IMR-90 (cell line): ENCODE results near the gene LRRC4C. TPM values are rescaled to one million over a fixed set of nuclear protein-coding genes. Genes with fewer than 3 reads are reported as not detected.

Experiments used
- ATAC-seq: fragments of 200-7000 bp; cut with Tn5 transposase; 2 replicates; pipeline ENCODE4 v1.9.1; 2020; ENCODE audit warnings: low read depth, mild to moderate bottlenecking, moderate library complexity
- BruUV-seq: library from RNA; stranded (reverse); fragments of 400-500 nt; replicated peaks from 2 replicates; lab custom pipeline; 2021; lab: Mats Ljungman, UMichigan
- CTCF ChIA-PET: fragments of 300-600 bp; formaldehyde crosslinking; extraction: SDS; loops from one replicate; lab custom pipeline; 2021; ENCODE audit warnings: antibody characterized with exemption; lab: Yijun Ruan, JAX
- POLR2A ChIA-PET: fragments of 300-600 bp; sonication (Branson Sonifier 250); formaldehyde crosslinking; loops from one replicate; lab custom pipeline; 2022; ENCODE audit warnings: antibody characterized with exemption; ENCODE audit not compliant: unreplicated experiment; lab: Charles Lee
- DNase-seq: peaks from one replicate; pipeline ENCODE4 v3.0.0; 2013
- H2AFZ ChIP-seq: replicated peaks from 2 replicates; pipeline ENCODE3; 2013; ENCODE audit warnings: low read length, mild to moderate bottlenecking; ENCODE audit not compliant: poor library complexity
- H2AK5ac ChIP-seq: 2 replicates; pipeline ENCODE4 v1.6.1; 2013; ENCODE audit warnings: low read depth, low read length, inconsistent platforms
- H2AK9ac ChIP-seq: replicated peaks from 2 replicates; pipeline ENCODE3; 2013; ENCODE audit warnings: mild to moderate bottlenecking, low read depth, low read length, moderate library complexity; ENCODE audit not compliant: poor library complexity
- H2BK120ac ChIP-seq: 2 replicates; pipeline ENCODE4 v1.6.1; 2013; ENCODE audit warnings: low read depth, low read length, inconsistent platforms
- H2BK15ac ChIP-seq: 3 replicates; pipeline ENCODE4 v1.6.1; 2013; ENCODE audit warnings: low read depth, low read length, inconsistent platforms
- H2BK20ac ChIP-seq: 2 replicates; pipeline ENCODE4 v1.6.1; 2013; ENCODE audit warnings: low read depth, mild to moderate bottlenecking, inconsistent platforms, low read length, moderate library complexity
- H2BK5ac ChIP-seq: 2 replicates; pipeline ENCODE4 v1.6.1; 2013; ENCODE audit warnings: mild to moderate bottlenecking, low read depth, low read length, inconsistent platforms; ENCODE audit not compliant: poor library complexity, severe bottlenecking
- H3K14ac ChIP-seq: replicated peaks from 2 replicates; pipeline ENCODE4 v1.6.1; 2013; ENCODE audit warnings: low read depth, low read length, inconsistent platforms
- H3K18ac ChIP-seq: 2 replicates; pipeline ENCODE4 v1.6.1; 2013; ENCODE audit warnings: low read depth, low read length, control low read depth
- H3K23ac ChIP-seq: 2 replicates; pipeline ENCODE4 v1.6.1; 2013; ENCODE audit warnings: low read depth, low read length, inconsistent platforms
- H3K27ac ChIP-seq: 2 replicates; pipeline ENCODE4 v1.5.1; 2013; ENCODE audit warnings: mild to moderate bottlenecking, control low read depth, low read length; ENCODE audit not compliant: insufficient read depth
- H3K27me3 ChIP-seq: 2 replicates; pipeline ENCODE4 v1.6.1; 2013; ENCODE audit warnings: low read length; ENCODE audit not compliant: control insufficient read depth, insufficient read depth
- H3K36me3 ChIP-seq: 2 replicates; pipeline ENCODE4 v1.6.1; 2013; ENCODE audit warnings: low read length, mixed read lengths; ENCODE audit not compliant: control insufficient read depth, insufficient read depth
- H3K4ac ChIP-seq: 2 replicates; pipeline ENCODE4 v1.6.1; 2013; ENCODE audit warnings: low read depth, low read length, inconsistent platforms
- H3K4me1 ChIP-seq: 2 replicates; pipeline ENCODE4 v1.6.1; 2013; ENCODE audit warnings: low read length, mixed read lengths; ENCODE audit not compliant: control insufficient read depth, insufficient read depth
- H3K4me2 ChIP-seq: 2 replicates; pipeline ENCODE4 v1.6.1; 2013; ENCODE audit warnings: low read depth, mild to moderate bottlenecking, control low read depth, low read length, moderate library complexity
- H3K4me3 ChIP-seq: 2 replicates; pipeline ENCODE4 v1.5.1; 2013; ENCODE audit warnings: low read depth, mild to moderate bottlenecking, control low read depth, low read length, moderate library complexity; ENCODE audit not compliant: insufficient read depth
- H3K56ac ChIP-seq: 2 replicates; pipeline ENCODE4 v1.6.1; 2013; ENCODE audit warnings: low read length, inconsistent platforms; ENCODE audit not compliant: insufficient read depth; ENCODE audit errors: extremely low read depth
- H3K79me1 ChIP-seq, 2 experiments: 2 replicates each; pipeline ENCODE4 v1.6.1; 2013; ENCODE audit warnings: low read length in 2 of 2, inconsistent platforms in 1 of 2, low read depth in 1 of 2
- H3K9ac ChIP-seq: 2 replicates; pipeline ENCODE4 v1.6.1; 2013; ENCODE audit warnings: low read depth, low read length, control low read depth
- H3K9me1 ChIP-seq: 2 replicates; pipeline ENCODE4 v1.6.1; 2013; ENCODE audit warnings: low read length, inconsistent platforms; ENCODE audit not compliant: insufficient read depth
- H3K9me3 ChIP-seq: 2 replicates; pipeline ENCODE4 v1.6.1; 2013; ENCODE audit warnings: low read length; ENCODE audit not compliant: control insufficient read depth, insufficient read depth
- H4K20me1 ChIP-seq: 2 replicates; pipeline ENCODE4 v1.6.1; 2013; ENCODE audit warnings: low read length, inconsistent platforms; ENCODE audit not compliant: insufficient read depth
- H4K5ac ChIP-seq: 2 replicates; pipeline ENCODE4 v1.6.1; 2013; ENCODE audit warnings: mild to moderate bottlenecking, low read depth, low read length, control low read depth
- H4K8ac ChIP-seq, 2 experiments: 2 replicates each; pipeline ENCODE4 v1.6.1; 2013; ENCODE audit warnings: low read depth in 2 of 2, low read length in 2 of 2, control low read depth in 1 of 2, inconsistent platforms in 1 of 2
- H4K91ac ChIP-seq: 2 replicates; pipeline ENCODE4 v1.6.1; 2013; ENCODE audit warnings: low read depth, low read length, inconsistent platforms; ENCODE audit not compliant: insufficient read depth
- BHLHE40 ChIP-seq: fragments of 150-350 bp; IDR thresholded peaks from 2 replicates; pipeline ENCODE4 v1.6.1; 2016; ENCODE audit warnings: mild to moderate bottlenecking, low read depth, low read length
- CEBPB ChIP-seq: IDR thresholded peaks from 2 replicates; pipeline ENCODE4 v1.6.1; 2012; ENCODE audit warnings: low read depth, low read length, improper control_type of control experiment
- CHD1 ChIP-seq: IDR thresholded peaks from 2 replicates; pipeline ENCODE4 v1.6.1; 2012; ENCODE audit warnings: low read depth, low read length, improper control_type of control experiment
- CTCF ChIP-seq: conservative IDR thresholded peaks from 2 replicates; pipeline ENCODE4 v1.5.1; 2012; ENCODE audit warnings: mild to moderate bottlenecking, low read depth, low read length, improper control_type of control experiment
- ELK1 ChIP-seq: fragments of 150-350 bp; IDR thresholded peaks from 2 replicates; pipeline ENCODE4 v1.6.1; 2016; ENCODE audit warnings: low read depth, mild to moderate bottlenecking, low read length, moderate library complexity, borderline replicate concordance
- FOS ChIP-seq: fragments of 150-350 bp; IDR thresholded peaks from 2 replicates; pipeline ENCODE4 v1.6.1; 2016; ENCODE audit warnings: low read depth, low read length
- MAFK ChIP-seq: IDR thresholded peaks from 2 replicates; pipeline ENCODE4 v1.6.1; 2012; ENCODE audit warnings: low read depth, low read length, improper control_type of control experiment
- MAZ ChIP-seq: IDR thresholded peaks from 2 replicates; pipeline ENCODE4 v1.6.1; 2012; ENCODE audit warnings: low read depth, mild to moderate bottlenecking, low read length, improper control_type of control experiment, moderate library complexity, borderline replicate concordance
- NFE2L2 ChIP-seq: fragments of 150-350 bp; IDR thresholded peaks from 2 replicates; pipeline ENCODE4 v1.6.1; 2016; ENCODE audit warnings: low read depth, mild to moderate bottlenecking, low read length
- POLR2A ChIP-seq: IDR thresholded peaks from 2 replicates; pipeline ENCODE4 v1.6.1; 2012; ENCODE audit warnings: mild to moderate bottlenecking, low read depth, low read length
- RAD21 ChIP-seq: IDR thresholded peaks from 2 replicates; pipeline ENCODE4 v1.6.1; 2012; ENCODE audit warnings: low read length, improper control_type of control experiment
- RCOR1 ChIP-seq: IDR thresholded peaks from 2 replicates; pipeline ENCODE4 v1.6.1; 2012; ENCODE audit warnings: mild to moderate bottlenecking, low read length, improper control_type of control experiment; ENCODE audit not compliant: insufficient replicate concordance
- RFX5 ChIP-seq: IDR thresholded peaks from 2 replicates; pipeline ENCODE4 v1.8.0; 2012; ENCODE audit warnings: low read depth, mild to moderate bottlenecking, low read length, moderate library complexity
- SMC3 ChIP-seq: fragments of 150-350 bp; IDR thresholded peaks from 2 replicates; pipeline ENCODE4 v1.6.1; 2016; ENCODE audit warnings: low read depth, mild to moderate bottlenecking, antibody characterized with exemption, low read length, moderate library complexity
- WGBS, 2 experiments: methylation state at CpG; one replicate each; pipeline versions ENCODE4 v1.1.5 to v1.1.7; 2013; ENCODE audit warnings: missing lambda C conversion rate in 2 of 2; ENCODE audit not compliant: insufficient read length in 1 of 2; ENCODE audit errors: extremely low coverage in 2 of 2; 5-methylcytosine and 5-hydroxymethylcytosine counted together
- dilution Hi-C: fragments of 300-500 bp; cut with HindIII; formaldehyde crosslinking; loops from one replicate; pipeline ENCODE4 v1.14.3; 2018; ENCODE audit warnings: low sequenced_read_pairs; ENCODE audit not compliant: unreplicated experiment
- in situ Hi-C: fragments of 300-500 bp; cut with MboI; formaldehyde crosslinking; loops from 3 replicates; pipeline ENCODE4 v1.14.3; 2019; ENCODE audit warnings: low sequenced_read_pairs, inconsistent platforms, mixed read lengths
- intact Hi-C: fragments of 100-400 bp; cut with micrococcal nuclease; formaldehyde crosslinking; loops from 2 replicates; pipeline ENCODE4 v1.10.0; 2022
- polyA plus RNA-seq, 3 experiments: library from polyadenylated mRNA; depleted of rRNA; stranded (reverse); fragments of >200 nt; gene quantifications; 2 replicates each; pipeline ENCODE4 v1.2.3, GENCODE V29; 2012; ENCODE audit warnings: low replicate concordance in 1 of 3
- total RNA-seq: library from RNA; depleted of rRNA; stranded (reverse); fragments of >200 nt; gene quantifications from 2 replicates; pipeline ENCODE4 v1.2.3, GENCODE V29; 2012
- TF ChIP-seq, protein P1 (sequence below): fragments of 150-350 bp; IDR thresholded peaks from 2 replicates; pipeline ENCODE4 v1.6.1; 2017; ENCODE audit warnings: mild to moderate bottlenecking, antibody characterized with exemption, low read length, low read depth

The LRRC4C gene
- total and polyA plus RNA-seq, 2 of the 4 experiments (the other 2 are of a cell fraction) = under 0.01 to 0.03 TPM

DNA sequence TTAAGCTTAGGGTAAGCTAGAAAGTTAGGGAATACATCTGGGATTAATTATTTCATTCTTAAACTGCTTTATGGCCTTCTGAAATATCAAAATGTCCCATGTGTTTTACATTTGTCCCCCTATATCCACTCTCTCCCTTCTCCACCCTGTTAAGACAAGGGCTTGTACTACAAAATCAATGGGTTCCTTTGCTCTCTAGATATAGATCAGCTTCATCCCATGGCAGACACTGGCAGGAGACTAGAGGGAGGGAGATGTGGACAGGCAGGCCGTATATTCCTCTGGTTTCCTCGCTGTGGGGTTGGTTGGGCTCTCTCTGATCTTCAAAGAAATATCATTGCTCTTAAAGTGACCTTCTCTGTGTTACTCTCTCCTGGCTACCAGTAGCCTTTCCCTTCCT is 1281.0 kb downstream of the LRRC4C start:
- no TSS peak for BruUV-seq

More for the DNA sequence above, 1281.0 kb downstream of the LRRC4C start:
- Histone ChIP-seq H2AK9ac (no peak overlapping the region), H3K9ac (no peak overlapping the region), H3K14ac (no peak overlapping the region), H2BK120ac (no peak overlapping the region), H3K9me1 (no peaks in the 10 kb centered on the region), H3K4me2 (no peak overlapping the region), H2BK5ac (no peak overlapping the region), H3K9me3 (peaks cover 5% of the 10 kb centered on the region), H4K20me1 (no peaks in the 10 kb centered on the region), H2AFZ (no peak overlapping the region), H3K27ac (no peak overlapping the region), H2BK20ac (no peak overlapping the region), H3K4ac (no peak overlapping the region), H2BK15ac (no peak overlapping the region), H3K4me1 (no peaks in the 10 kb centered on the region), H3K36me3 (no peaks in the 10 kb centered on the region), H3K27me3 (no peaks in the 10 kb centered on the region), H3K79me1 (no peaks in the 10 kb centered on the region), H4K5ac (no peak overlapping the region), H3K18ac (no peak overlapping the region), H2AK5ac (no peak overlapping the region), H3K23ac (no peak overlapping the region), H3K56ac (no peak overlapping the region), H3K4me3 (no peak overlapping the region), H4K91ac (no peak overlapping the region), H4K8ac (no peak overlapping the region)
- DNase-seq (no peak), ATAC-seq (no peak)
- POLR2A ChIA-PET = no interaction called here
- no CpG with 5 or more reads among the region's 2 CpGs for WGBS, 2 experiments
- CTCF ChIA-PET = interaction anchor here (0.6 to 1.0 kb wide), 2 partner anchors 16 to 937 kb away, joined by 3 to 4 read pairs; no protein-coding TSS in a partner anchor
- intact Hi-C loops (no loop called here), in situ Hi-C loops (no loop called here), dilution Hi-C loops (no loop called here)
- TF ChIP-seq CEBPB (no peak), MAZ (no peak), RAD21 (no peak), RFX5 (no peak), NFE2L2 (no peak), POLR2A (no peak), SMC3 (no peak), FOS (no peak), ELK1 (no peak), CHD1 (no peak), RCOR1 (no peak), BHLHE40 (no peak), CTCF (no peak), MAFK (no peak)
- TF ChIP-seq, protein P1, sequence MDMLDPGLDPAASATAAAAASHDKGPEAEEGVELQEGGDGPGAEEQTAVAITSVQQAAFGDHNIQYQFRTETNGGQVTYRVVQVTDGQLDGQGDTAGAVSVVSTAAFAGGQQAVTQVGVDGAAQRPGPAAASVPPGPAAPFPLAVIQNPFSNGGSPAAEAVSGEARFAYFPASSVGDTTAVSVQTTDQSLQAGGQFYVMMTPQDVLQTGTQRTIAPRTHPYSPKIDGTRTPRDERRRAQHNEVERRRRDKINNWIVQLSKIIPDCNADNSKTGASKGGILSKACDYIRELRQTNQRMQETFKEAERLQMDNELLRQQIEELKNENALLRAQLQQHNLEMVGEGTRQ = no peak
